CD8-positive, alpha-beta memory T cell (primary cell): ENCODE results near the gene C1orf159. TPM values are rescaled to one million over a fixed set of nuclear protein-coding genes. Genes with fewer than 3 reads are reported as not detected.
A peak's percentile ranks its signal among the peaks of the same experiment; 100 is the strongest.

Experiments
- CTCF ChIA-PET: fragments of 350-600 bp; sonication (Branson Sonifier 250); formaldehyde crosslinking; loops from one replicate; lab custom pipeline; 2021; ENCODE audit warnings: antibody characterized with exemption; lab: Charles Lee
- POLR2A ChIA-PET: fragments of 350-600 bp; sonication (Branson Sonifier 250); formaldehyde crosslinking; loops from one replicate; lab custom pipeline; 2021; ENCODE audit warnings: antibody characterized with exemption; lab: Charles Lee
- DNase-seq, 5 donors: peaks; one replicate each; pipeline versions ENCODE4 v3.0.0 to v3.0.0-alpha.2; 2020 to 2022; ENCODE audit warnings: mixed read lengths in 1 of 5
- H3K27ac ChIP-seq: one replicate; pipeline ENCODE4 v1.7.0; 2013; ENCODE audit warnings: low read depth, mild to moderate bottlenecking, low read length, moderate library complexity
- H3K27me3 ChIP-seq: 2 replicates; pipeline ENCODE4 v1.7.0; 2013; ENCODE audit warnings: low read length, mild to moderate bottlenecking; ENCODE audit not compliant: insufficient read depth, poor library complexity, severe bottlenecking
- H3K36me3 ChIP-seq: 2 replicates; pipeline ENCODE4 v1.7.0; 2013; ENCODE audit warnings: mild to moderate bottlenecking, low read length, moderate library complexity; ENCODE audit not compliant: insufficient read depth
- H3K4me1 ChIP-seq: 2 replicates; pipeline ENCODE4 v1.7.0; 2013; ENCODE audit warnings: mild to moderate bottlenecking, low read length, moderate library complexity; ENCODE audit not compliant: insufficient read depth
- H3K4me3 ChIP-seq: 2 replicates; pipeline ENCODE4 v1.7.0; 2013; ENCODE audit warnings: mild to moderate bottlenecking, low read length
- H3K9me3 ChIP-seq: 2 replicates; pipeline ENCODE4 v1.7.0; 2013; ENCODE audit warnings: mild to moderate bottlenecking, low read length
- H3K27ac Mint-ChIP-seq, 8 donors: one replicate each; pipeline ENCODE4 v1.8.0; 2020 to 2021; ENCODE audit warnings: mixed read lengths in 8 of 8, mild to moderate bottlenecking in 6 of 8, inconsistent platforms in 3 of 8, moderate library complexity in 3 of 8
- H3K27me3 Mint-ChIP-seq, 2 donors: one replicate each; pipeline ENCODE4 v1.8.0; 2020 to 2021; ENCODE audit warnings: mixed read lengths in 2 of 2, mild to moderate bottlenecking in 1 of 2, moderate library complexity in 1 of 2
- H3K36me3 Mint-ChIP-seq, 3 donors: one replicate each; pipeline ENCODE4 v1.8.0; 2020 to 2021; ENCODE audit warnings: mixed read lengths in 3 of 3, inconsistent platforms in 1 of 3, mild to moderate bottlenecking in 1 of 3
- H3K4me1 Mint-ChIP-seq, 3 donors: one replicate each; pipeline ENCODE4 v1.8.0; 2020 to 2021; ENCODE audit warnings: mixed read lengths in 3 of 3, inconsistent platforms in 1 of 3, mild to moderate bottlenecking in 1 of 3
- H3K4me3 Mint-ChIP-seq, 7 donors: one replicate each; pipeline ENCODE4 v1.8.0; 2020 to 2021; ENCODE audit warnings: mixed read lengths in 7 of 7, mild to moderate bottlenecking in 6 of 7, moderate library complexity in 4 of 7, inconsistent platforms in 2 of 7
- H3K9me3 Mint-ChIP-seq, 5 donors: one replicate each; pipeline ENCODE4 v1.8.0; 2020 to 2022; ENCODE audit warnings: mixed read lengths in 5 of 5, mild to moderate bottlenecking in 3 of 5, moderate library complexity in 2 of 5, inconsistent platforms in 1 of 5
- polyA plus RNA-seq: library from polyadenylated mRNA; unstranded; fragments of 300-500 nt; fragmentation: Illumina TruSeq; gene quantifications from one replicate; pipeline ENCODE4 v1.2.3, GENCODE V29; 2021
- total RNA-seq, 2 experiments: library from RNA; stranded (reverse); gene quantifications; one replicate each; pipeline ENCODE4 v1.2.3, GENCODE V29; 2021

C1orf159 gene
- total and polyA plus RNA-seq, 3 experiments from 2014 or later, result 7.9 to 20.8 (median 18.7) TPM

- H3K36me3 Mint-ChIP-seq, result no peaks in the 10 kb centered on the region
- no peaks in the 10 kb centered on the region for H3K9me3 ChIP-seq
- H3K4me3 ChIP-seq, result no peak overlapping the region
- no peaks in the 10 kb centered on the region for H3K36me3 ChIP-seq
- peaks cover 0 to 1% (median 0%) of the 10 kb centered on the region in 5 donors for H3K9me3 Mint-ChIP-seq
- ChIA-PET CTCF (interaction anchor here (1.0 to 4.1 kb wide), 18 partner anchors 9 to 251 kb away, joined by 3 to 57 read pairs (median 4); partner anchors contain the start of genes ACAP3 and AURKAIP1), POLR2A (no interaction called here)
- DNase-seq, result no peak
- H3K27me3 Mint-ChIP-seq, result peaks cover 6 to 9% of the 10 kb centered on the region in 2 donors
- H3K4me1 Mint-ChIP-seq, result peaks cover 0 to 3% (median 0%) of the 10 kb centered on the region in 3 donors
- peaks cover 6% of the 10 kb centered on the region for H3K27me3 ChIP-seq
- H3K4me1 ChIP-seq, result peaks cover 11% of the 10 kb centered on the region
- no peak overlapping the region for H3K4me3 Mint-ChIP-seq
- no peak overlapping the region for H3K27ac ChIP-seq
- H3K27ac Mint-ChIP-seq, result no peak overlapping the region
Measured at GRCh38 chr1:1121611-1122077, 5.8 kb upstream of the C1orf159 start.

- ChIA-PET POLR2A (no interaction called here), CTCF (interaction anchor here (1.2 to 4.1 kb wide), 7 partner anchors 10 to 252 kb away, joined by 3 to 57 read pairs (median 4); partner anchors contain the start of gene AURKAIP1)
- H3K9me3 Mint-ChIP-seq, result peaks cover 0 to 1% (median 0%) of the 10 kb centered on the region in 5 donors
- no peaks in the 10 kb centered on the region for H3K36me3 ChIP-seq
- H3K9me3 ChIP-seq, result no peaks in the 10 kb centered on the region
- peaks cover 0 to 5% (median 0%) of the 10 kb centered on the region in 3 donors for H3K4me1 Mint-ChIP-seq
- peaks cover 0 to 2% (median 0%) of the 10 kb centered on the region in 3 donors for H3K36me3 Mint-ChIP-seq
- H3K4me1 ChIP-seq, result peaks cover 11% of the 10 kb centered on the region
- H3K27ac Mint-ChIP-seq, result no peak overlapping the region
- peaks cover 6 to 9% of the 10 kb centered on the region in 2 donors for H3K27me3 Mint-ChIP-seq
- no peak overlapping the region for H3K4me3 ChIP-seq
- peak in 1 of 5 donors; percentile 44 for DNase-seq
- H3K27ac ChIP-seq, result no peak overlapping the region
- H3K27me3 ChIP-seq, result peaks cover 6% of the 10 kb centered on the region
- no peak overlapping the region for H3K4me3 Mint-ChIP-seq
Measured at GRCh38 chr1:1120866-1121591, 5.1 kb upstream of the C1orf159 start.

GRCh38 chr1:1120096-1120495, 4.2 kb upstream of the C1orf159 start:
- Histone ChIP-seq H3K27me3 (peaks cover 6% of the 10 kb centered on the region), H3K4me1 (peaks cover 11% of the 10 kb centered on the region), H3K27ac (no peak overlapping the region), H3K9me3 (no peaks in the 10 kb centered on the region), H3K4me3 (no peak overlapping the region), H3K36me3 (no peaks in the 10 kb centered on the region)
- Mint-ChIP-seq H3K36me3 (peaks cover 0 to 4% (median 0%) of the 10 kb centered on the region in 3 donors), H3K27ac (no peak overlapping the region), H3K4me3 (no peak overlapping the region), H3K4me1 (peaks cover under 1 to 9% (median 2%) of the 10 kb centered on the region in 3 donors), H3K27me3 (peaks cover 6 to 9% of the 10 kb centered on the region in 2 donors), H3K9me3 (peaks cover 0 to 1% (median 0%) of the 10 kb centered on the region in 5 donors)
- peak in 1 of 5 donors; percentile 42 for DNase-seq
- ChIA-PET POLR2A (interaction anchor here (0.7 kb wide), 1 partner anchor 145 kb away, joined by 5 read pairs; no protein-coding TSS in a partner anchor), CTCF (interaction anchor here (0.9 to 4.1 kb wide), 4 partner anchors 10 to 253 kb away, joined by 3 to 57 read pairs (median 28); partner anchors contain the start of genes AURKAIP1 and ISG15)

- Histone ChIP-seq H3K4me1 (peaks cover 11% of the 10 kb centered on the region), H3K27me3 (peaks cover 6% of the 10 kb centered on the region), H3K27ac (no peak overlapping the region), H3K36me3 (no peaks in the 10 kb centered on the region), H3K9me3 (no peaks in the 10 kb centered on the region), H3K4me3 (no peak overlapping the region)
- DNase-seq, result peak in 1 of 5 donors; percentile 41
- H3K27ac Mint-ChIP-seq, result peak overlapping the region in 1 of 8 donors; percentile 19
- peaks cover 0 to 1% (median 0%) of the 10 kb centered on the region in 5 donors for H3K9me3 Mint-ChIP-seq
- ChIA-PET POLR2A (interaction anchor here (0.7 kb wide), 1 partner anchor 146 kb away, joined by 5 read pairs; no protein-coding TSS in a partner anchor), CTCF (interaction anchor here (0.9 to 4.1 kb wide), 4 partner anchors 10 to 253 kb away, joined by 3 to 52 read pairs (median 6); partner anchors contain the start of gene ISG15)
- H3K36me3 Mint-ChIP-seq, result peaks cover 0 to 5% (median 0%) of the 10 kb centered on the region in 3 donors
- H3K4me3 Mint-ChIP-seq, result peak overlapping the region in 1 of 7 donors; percentile 45
- peaks cover 6 to 9% of the 10 kb centered on the region in 2 donors for H3K27me3 Mint-ChIP-seq
- peaks cover 6 to 16% (median 9%) of the 10 kb centered on the region in 3 donors for H3K4me1 Mint-ChIP-seq
Measured at GRCh38 chr1:1119272-1119890, 3.5 kb upstream of the C1orf159 start.

- no peaks in the 10 kb centered on the region for H3K9me3 ChIP-seq
- Mint-ChIP-seq H3K4me3 (peak overlapping the region in 1 of 7 donors; percentile 45), H3K4me1 (peaks cover 6 to 16% (median 11%) of the 10 kb centered on the region in 3 donors), H3K27ac (no peak overlapping the region), H3K27me3 (peaks cover 6 to 9% of the 10 kb centered on the region in 2 donors), H3K36me3 (peaks cover 0 to 5% (median 0%) of the 10 kb centered on the region in 3 donors), H3K9me3 (peaks cover 0 to 1% (median 0%) of the 10 kb centered on the region in 5 donors)
- CTCF ChIA-PET, result interaction anchor here (1.2 kb wide), 2 partner anchors 105 to 253 kb away, joined by 5 to 6 read pairs; partner anchors contain the start of gene ISG15
- peak in 1 of 5 donors; percentile 25 for DNase-seq
- POLR2A ChIA-PET, result no interaction called here
- peaks cover 6% of the 10 kb centered on the region for H3K27me3 ChIP-seq
- no peak overlapping the region for H3K4me3 ChIP-seq
- H3K4me1 ChIP-seq, result peaks cover 11% of the 10 kb centered on the region
- no peaks in the 10 kb centered on the region for H3K36me3 ChIP-seq
- H3K27ac ChIP-seq, result no peak overlapping the region
Measured at GRCh38 chr1:1118876-1119220, 3.0 kb upstream of the C1orf159 start.

- ChIA-PET POLR2A (no interaction called here), CTCF (interaction anchor here (1.2 kb wide), 1 partner anchor 254 kb away, joined by 6 read pairs; no protein-coding TSS in a partner anchor)
- Mint-ChIP-seq H3K9me3 (no peaks in the 10 kb centered on the region), H3K27ac (no peak overlapping the region), H3K27me3 (peaks cover 6 to 9% of the 10 kb centered on the region in 2 donors), H3K36me3 (peaks cover 0 to 7% (median 3%) of the 10 kb centered on the region in 3 donors), H3K4me1 (peaks cover 6 to 14% (median 11%) of the 10 kb centered on the region in 3 donors), H3K4me3 (peak overlapping the region in 3 of 7 donors; percentile 20 to 59 (median 52))
- Histone ChIP-seq H3K4me1 (peaks cover 11% of the 10 kb centered on the region), H3K4me3 (no peak overlapping the region), H3K27me3 (peaks cover 6% of the 10 kb centered on the region), H3K27ac (no peak overlapping the region), H3K9me3 (no peaks in the 10 kb centered on the region), H3K36me3 (no peaks in the 10 kb centered on the region)
- peak in 1 of 5 donors; percentile 47 for DNase-seq
Measured at GRCh38 chr1:1118011-1118875, 2.4 kb upstream of the C1orf159 start.

GRCh38 chr1:1117469-1117831, 1.6 kb upstream of the C1orf159 start:
- Mint-ChIP-seq H3K36me3 (peaks cover under 1 to 13% (median 4%) of the 10 kb centered on the region in 3 donors), H3K9me3 (no peaks in the 10 kb centered on the region), H3K27ac (peak overlapping the region in 1 of 8 donors; percentile 27), H3K4me3 (peak overlapping the region in 6 of 7 donors; percentile 16 to 70 (median 51)), H3K4me1 (peaks cover 6 to 14% (median 11%) of the 10 kb centered on the region in 3 donors), H3K27me3 (peaks cover 6 to 9% of the 10 kb centered on the region in 2 donors)
- DNase-seq, result peak in 1 of 5 donors; percentile 54
- CTCF ChIA-PET, result interaction anchor here (0.8 kb wide), 1 partner anchor 8 kb away, joined by 4 read pairs; no protein-coding TSS in a partner anchor
- Histone ChIP-seq H3K27me3 (peaks cover 6% of the 10 kb centered on the region), H3K4me1 (peaks cover 7% of the 10 kb centered on the region), H3K27ac (no peak overlapping the region), H3K9me3 (no peaks in the 10 kb centered on the region), H3K4me3 (no peak overlapping the region), H3K36me3 (no peaks in the 10 kb centered on the region)
- POLR2A ChIA-PET, result no interaction called here
